ENCODE data around the gene CSPG4. TPM values are rescaled to one million over a fixed set of nuclear protein-coding genes. Genes with fewer than 3 reads are reported as not detected.

Gene CSPG4
- total RNA-seq, 2 experiments from 2014 or later = not detected

DNA sequence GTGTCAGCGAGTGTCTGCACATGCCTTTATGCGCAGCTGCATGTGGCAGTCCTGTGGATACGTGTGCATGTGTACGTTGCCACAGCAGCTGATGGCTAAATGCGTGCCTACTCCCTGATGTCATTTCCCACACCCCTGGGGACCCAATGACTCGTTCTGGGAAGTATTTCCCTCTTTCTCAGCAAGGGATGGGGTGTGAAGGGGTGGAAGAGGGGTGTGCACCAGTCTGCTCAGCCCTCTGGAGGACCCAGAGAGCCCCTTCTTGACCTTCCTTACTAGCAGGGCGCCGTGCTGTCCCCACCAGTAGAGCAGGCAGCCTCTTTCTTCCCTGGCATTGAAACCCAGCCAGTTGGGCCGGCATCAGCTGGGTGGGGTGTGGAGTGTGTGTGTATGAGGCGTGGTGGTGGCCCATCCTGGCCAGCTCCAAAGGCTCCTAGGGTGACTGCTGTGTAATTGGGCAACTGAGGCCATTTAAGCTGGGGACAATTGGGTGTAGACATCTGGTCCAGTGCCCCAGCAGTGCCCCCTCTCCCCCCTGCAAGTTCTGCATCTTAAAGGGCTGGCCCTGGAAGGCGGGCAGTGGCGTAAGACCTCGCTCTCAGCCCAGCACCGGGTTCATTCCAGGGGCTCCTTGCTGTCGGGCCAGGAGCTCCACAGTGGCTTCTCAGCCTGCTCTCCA, 45.7 kb downstream of the CSPG4 start:
- H3K4me3 Mint-ChIP-seq = no peak overlapping the region
- no peak overlapping the region for H3K27ac Mint-ChIP-seq
- no peaks in the 10 kb centered on the region for H3K9me3 Mint-ChIP-seq
- CTCF ChIA-PET = no interaction called here
- no peaks in the 10 kb centered on the region for H3K27me3 Mint-ChIP-seq
- H3K36me3 Mint-ChIP-seq (ENCODE audit: low read depth) = no peaks in the 10 kb centered on the region
- POLR2A ChIA-PET = no interaction called here
- no peak for DNase-seq
- H3K4me1 Mint-ChIP-seq = peaks cover 4% of the 10 kb centered on the region

DNA sequence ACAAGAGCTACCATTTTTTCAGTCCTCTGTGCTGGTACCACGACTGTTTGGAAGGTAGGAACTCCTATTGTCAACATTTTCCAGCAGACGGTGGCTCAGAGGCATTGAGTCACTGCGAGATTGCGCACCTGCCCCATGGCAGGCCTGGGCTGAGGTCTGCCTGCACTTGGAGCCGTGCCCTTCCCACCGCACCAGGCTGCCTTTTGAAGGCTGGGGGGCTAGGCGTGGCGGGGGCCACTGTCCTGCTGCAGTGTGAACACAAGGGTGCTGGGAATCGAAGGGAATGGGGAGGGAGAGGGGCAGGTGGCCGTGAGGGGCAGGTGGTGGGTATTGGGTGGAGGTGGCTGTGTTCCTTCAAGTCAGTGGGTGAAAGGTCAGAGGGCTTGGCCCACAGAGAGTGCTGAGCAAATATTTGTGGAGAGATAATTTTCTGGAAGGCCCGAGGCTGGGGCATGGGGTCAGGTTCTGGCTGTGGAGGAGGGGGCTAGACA, 48.7 kb downstream of the CSPG4 start:
- CTCF ChIA-PET = interaction anchor here (0.8 kb wide), 1 partner anchor 331 kb away, joined by 3 read pairs; no protein-coding TSS in a partner anchor
- no peak overlapping the region for H3K27ac Mint-ChIP-seq
- no peak for DNase-seq
- no peaks in the 10 kb centered on the region for H3K27me3 Mint-ChIP-seq
- H3K4me1 Mint-ChIP-seq = peaks cover 4% of the 10 kb centered on the region
- no peaks in the 10 kb centered on the region for H3K36me3 Mint-ChIP-seq (ENCODE audit: low read depth)
- POLR2A ChIA-PET = no interaction called here
- H3K4me3 Mint-ChIP-seq = no peak overlapping the region
- H3K9me3 Mint-ChIP-seq = no peaks in the 10 kb centered on the region

GRCh38 chr15:75662823-75663519, 49.7 kb downstream of the CSPG4 start:
- no peak overlapping the region for H3K27ac Mint-ChIP-seq
- no peak for DNase-seq
- CTCF ChIA-PET = interaction anchor here (1.2 kb wide), 1 partner anchor 8 kb away, joined by 3 read pairs; no protein-coding TSS in a partner anchor
- H3K27me3 Mint-ChIP-seq = no peaks in the 10 kb centered on the region
- H3K4me1 Mint-ChIP-seq = peaks cover 4% of the 10 kb centered on the region
- H3K4me3 Mint-ChIP-seq = no peak overlapping the region
- H3K9me3 Mint-ChIP-seq = no peaks in the 10 kb centered on the region
- POLR2A ChIA-PET = no interaction called here
- no peaks in the 10 kb centered on the region for H3K36me3 Mint-ChIP-seq (ENCODE audit: low read depth)

- no peak overlapping the region for H3K4me3 Mint-ChIP-seq
- POLR2A ChIA-PET = interaction anchor here (0.6 kb wide), 1 partner anchor 135 kb away, joined by 3 read pairs; no protein-coding TSS in a partner anchor
- CTCF ChIA-PET = interaction anchor here (0.8 to 1.8 kb wide), 3 partner anchors 10 to 25 kb away, joined by 3 to 5 read pairs (median 3); no protein-coding TSS in a partner anchor
These were observed 50.9 kb downstream of the CSPG4 start for GRCh38 chr15:75661756-75662140.

DNA sequence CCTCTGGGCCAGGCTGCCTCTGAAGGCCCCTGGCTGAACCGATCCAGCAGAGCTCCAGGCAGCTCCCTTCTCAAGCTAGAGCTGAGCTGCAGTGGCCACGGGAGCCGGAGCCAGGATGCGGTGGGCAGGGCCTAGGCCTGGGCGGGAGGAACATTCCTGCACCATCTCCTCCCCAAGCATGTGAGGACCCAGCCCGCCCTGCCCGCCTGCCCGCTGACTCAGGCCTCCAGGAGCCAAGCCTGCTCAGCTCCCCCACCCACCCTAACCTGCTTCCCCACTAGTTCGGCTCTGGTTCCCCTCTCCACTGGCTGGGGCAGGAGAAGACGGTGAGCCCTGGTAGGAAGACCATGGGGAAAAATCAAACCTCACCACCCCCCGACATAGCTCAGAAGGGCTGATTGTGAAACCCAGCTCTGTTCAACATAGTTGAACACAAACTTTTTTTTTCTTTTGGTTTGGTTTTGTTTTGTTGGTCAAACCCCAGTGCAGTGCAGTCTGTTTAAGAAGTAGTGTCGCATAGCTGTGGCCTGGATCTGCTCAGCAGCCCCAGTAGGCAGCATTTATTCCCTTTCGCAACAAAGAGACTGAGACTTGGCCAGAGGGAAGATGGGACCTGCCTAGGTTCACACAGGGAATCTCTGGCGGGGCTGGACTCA, 51.4 kb downstream of the CSPG4 start:
- ChIA-PET POLR2A (no interaction called here), CTCF (interaction anchor here (0.8 to 1.8 kb wide), 2 partner anchors 21 to 25 kb away, joined by 3 to 5 read pairs; no protein-coding TSS in a partner anchor)
- no peak overlapping the region for H3K4me3 Mint-ChIP-seq
- no peaks in the 10 kb centered on the region for H3K9me3 Mint-ChIP-seq
- H3K27ac Mint-ChIP-seq = no peak overlapping the region
- DNase-seq = no peak
- H3K4me1 Mint-ChIP-seq = peaks cover 4% of the 10 kb centered on the region
- H3K27me3 Mint-ChIP-seq = no peaks in the 10 kb centered on the region
- H3K36me3 Mint-ChIP-seq (ENCODE audit: low read depth) = no peaks in the 10 kb centered on the region

More at GRCh38 chr15:75661756-75662140, 50.9 kb downstream of the CSPG4 start:
- Mint-ChIP-seq H3K27me3 (no peaks in the 10 kb centered on the region), H3K4me1 (peaks cover 4% of the 10 kb centered on the region), H3K27ac (no peak overlapping the region), H3K9me3 (no peaks in the 10 kb centered on the region), H3K36me3 (ENCODE audit: low read depth) (no peaks in the 10 kb centered on the region)
- no peak for DNase-seq

GRCh38 chr15:75659928-75660645, 52.6 kb downstream of the CSPG4 start:
- Mint-ChIP-seq H3K9me3 (no peaks in the 10 kb centered on the region), H3K36me3 (ENCODE audit: low read depth) (no peaks in the 10 kb centered on the region), H3K4me1 (no peaks in the 10 kb centered on the region), H3K27ac (no peak overlapping the region), H3K4me3 (no peak overlapping the region), H3K27me3 (no peaks in the 10 kb centered on the region)
- CTCF ChIA-PET = interaction anchor here (1.8 kb wide), 1 partner anchor 22 kb away, joined by 5 read pairs; no protein-coding TSS in a partner anchor
- no peak for DNase-seq
- POLR2A ChIA-PET = no interaction called here

GRCh38 chr15:75659141-75659771, 53.4 kb downstream of the CSPG4 start:
- no peaks in the 10 kb centered on the region for H3K9me3 Mint-ChIP-seq
- H3K27me3 Mint-ChIP-seq = no peaks in the 10 kb centered on the region
- DNase-seq = no peak
- no peaks in the 10 kb centered on the region for H3K4me1 Mint-ChIP-seq
- no peak overlapping the region for H3K4me3 Mint-ChIP-seq
- CTCF ChIA-PET = no interaction called here
- POLR2A ChIA-PET = no interaction called here
- no peak overlapping the region for H3K27ac Mint-ChIP-seq
- no peaks in the 10 kb centered on the region for H3K36me3 Mint-ChIP-seq (ENCODE audit: low read depth)

DNA sequence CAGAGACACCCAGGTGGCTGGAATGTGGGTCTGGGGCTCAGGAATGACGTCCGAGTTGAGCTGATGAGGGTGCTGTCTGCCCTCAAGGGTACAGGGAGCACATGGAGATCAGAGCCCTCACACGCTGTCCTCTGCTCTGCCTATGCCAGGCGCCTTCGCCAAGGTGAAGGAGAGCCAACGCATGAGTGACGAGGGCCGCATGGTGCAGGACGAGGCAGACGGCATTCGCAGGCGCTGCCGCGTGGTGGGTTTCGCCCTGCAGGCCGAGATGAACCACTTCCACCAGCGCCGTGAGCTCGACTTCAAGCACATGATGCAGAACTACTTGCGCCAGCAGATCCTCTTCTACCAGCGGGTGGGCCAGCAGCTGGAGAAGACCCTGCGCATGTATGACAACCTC, 55.8 kb downstream of the CSPG4 start:
- POLR2A ChIA-PET = no interaction called here

GRCh38 chr15:75656331-75656730, 56.3 kb downstream of the CSPG4 start:
- CTCF ChIA-PET = no interaction called here
- Mint-ChIP-seq H3K9me3 (no peaks in the 10 kb centered on the region), H3K4me1 (peaks cover 8% of the 10 kb centered on the region), H3K27me3 (no peaks in the 10 kb centered on the region), H3K27ac (no peak overlapping the region), H3K36me3 (ENCODE audit: low read depth) (no peaks in the 10 kb centered on the region), H3K4me3 (no peak overlapping the region)
- POLR2A ChIA-PET = no interaction called here
- DNase-seq = no peak

More for the DNA sequence above, 55.8 kb downstream of the CSPG4 start:
- H3K4me1 Mint-ChIP-seq = peaks cover 3% of the 10 kb centered on the region
- H3K27ac Mint-ChIP-seq = no peak overlapping the region
- no peak for DNase-seq
- no peaks in the 10 kb centered on the region for H3K9me3 Mint-ChIP-seq
- H3K27me3 Mint-ChIP-seq = no peaks in the 10 kb centered on the region
- CTCF ChIA-PET = no interaction called here
- no peak overlapping the region for H3K4me3 Mint-ChIP-seq
- no peaks in the 10 kb centered on the region for H3K36me3 Mint-ChIP-seq (ENCODE audit: low read depth)

GRCh38 chr15:75655931-75656330, 56.7 kb downstream of the CSPG4 start:
- Mint-ChIP-seq H3K27ac (no peak overlapping the region), H3K36me3 (ENCODE audit: low read depth) (no peaks in the 10 kb centered on the region), H3K9me3 (no peaks in the 10 kb centered on the region), H3K27me3 (no peaks in the 10 kb centered on the region), H3K4me1 (peaks cover 12% of the 10 kb centered on the region), H3K4me3 (no peak overlapping the region)
- CTCF ChIA-PET = no interaction called here
- POLR2A ChIA-PET = no interaction called here
- no peak for DNase-seq

DNA sequence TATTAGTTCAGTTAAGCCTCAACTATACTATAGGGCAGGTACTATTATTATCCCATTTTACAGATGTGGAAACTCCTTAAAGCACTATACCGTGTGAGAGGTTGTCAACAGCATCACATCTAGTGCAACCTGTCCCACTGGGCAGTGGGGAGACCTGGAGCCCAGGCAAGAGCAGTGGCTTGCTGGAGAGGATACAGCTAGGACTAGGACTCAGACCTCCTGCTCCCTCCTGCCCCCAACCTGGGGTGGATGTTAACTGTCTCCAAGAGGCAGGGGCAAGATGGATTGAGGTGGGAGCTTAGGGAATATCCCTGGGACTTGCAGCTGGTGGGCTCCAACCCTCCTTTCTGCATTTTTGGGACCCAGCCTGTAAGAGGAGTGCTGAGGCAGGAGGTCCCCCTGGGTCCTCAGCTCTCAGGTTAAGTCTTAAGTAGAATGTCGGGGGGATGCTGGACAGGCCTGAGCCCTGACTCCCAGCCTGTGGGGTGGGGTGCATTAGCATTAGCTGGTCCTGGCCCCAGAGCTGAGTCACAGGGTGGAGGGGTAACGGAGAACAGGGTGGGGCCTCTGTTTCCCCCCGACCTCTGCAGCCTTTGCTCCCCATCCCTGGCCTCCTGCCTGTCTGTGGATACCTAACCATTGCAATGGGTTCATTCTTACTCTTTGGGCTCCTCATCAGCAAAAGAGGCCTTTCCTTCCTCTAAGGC, 58.3 kb downstream of the CSPG4 start:
- no peaks in the 10 kb centered on the region for H3K9me3 Mint-ChIP-seq
- H3K27me3 Mint-ChIP-seq = no peaks in the 10 kb centered on the region
- H3K36me3 Mint-ChIP-seq (ENCODE audit: low read depth) = no peaks in the 10 kb centered on the region
- no peak for DNase-seq
- POLR2A ChIA-PET = no interaction called here
- CTCF ChIA-PET = interaction anchor here (0.8 kb wide), 1 partner anchor 274 kb away, joined by 3 read pairs; no protein-coding TSS in a partner anchor
- no peak overlapping the region for H3K4me3 Mint-ChIP-seq
- no peak overlapping the region for H3K27ac Mint-ChIP-seq
- peaks cover 16% of the 10 kb centered on the region for H3K4me1 Mint-ChIP-seq

Data from activated CD4-positive, alpha-beta T cell treated with anti-CD3 and anti-CD28 coated beads, Interleukin-2, amount 10 ng/mL, durations not matched to agents 7 days and 5 days (primary cell).